Measurements from ENCODE around the gene OXA1L. TPM values are rescaled to one million over a fixed set of nuclear protein-coding genes. Genes with fewer than 3 reads are reported as not detected.

Gene OXA1L
- total RNA-seq, result 100 to 1,000 TPM in 8 of 9 donors, 10 to 100 TPM in 1; 79.9 to 183 (median 130) TPM
- polyA plus RNA-seq, result 100 to 1,000 TPM; 109 to 179 (median 168) TPM
- long read RNA-seq, donor 1, transcript OXA1L-201 (10 exons, 1,719 nt), result major isoform, 30 of 120 reads
- long read RNA-seq, donor 1, partial matches to known transcripts, result 88 of 120 reads
- long read RNA-seq, donor 1, other reads (novel, unspliced or antisense), result 0 of 120 reads
- long read RNA-seq, donor 2, transcript OXA1L-201 (10 exons, 1,719 nt), result major isoform, 30 of 91 reads
- long read RNA-seq, donor 2, partial matches to known transcripts, result 61 of 91 reads
- long read RNA-seq, donor 2, other reads (novel, unspliced or antisense), result 0 of 91 reads
- long read RNA-seq, donor 3, transcript OXA1L-201 (10 exons, 1,719 nt), result major isoform, 32 of 109 reads
- long read RNA-seq, donor 3, partial matches to known transcripts, result 77 of 109 reads
- long read RNA-seq, donor 3, other reads (novel, unspliced or antisense), result 0 of 109 reads
- long read RNA-seq, donor 4, transcript OXA1L-201 (10 exons, 1,719 nt), result major isoform, 89 of 104 reads
- long read RNA-seq, donor 4, partial matches to known transcripts, result 5 of 104 reads
- long read RNA-seq, donor 4, other reads (novel, unspliced or antisense), result 10 of 104 reads
- long read RNA-seq, donor 5, transcript OXA1L-201 (10 exons, 1,719 nt), result major isoform, 110 of 120 reads
- long read RNA-seq, donor 5, partial matches to known transcripts, result 5 of 120 reads
- long read RNA-seq, donor 5, other reads (novel, unspliced or antisense), result 5 of 120 reads
- long read RNA-seq, donor 6, transcript OXA1L-201 (10 exons, 1,719 nt), result major isoform, 48 of 60 reads
- long read RNA-seq, donor 6, partial matches to known transcripts, result 5 of 60 reads
- long read RNA-seq, donor 6, other reads (novel, unspliced or antisense), result 7 of 60 reads
- long read RNA-seq, donor 7, transcript OXA1L-201 (10 exons, 1,719 nt), result major isoform, 17 of 62 reads
- long read RNA-seq, donor 7, partial matches to known transcripts, result 41 of 62 reads
- long read RNA-seq, donor 7, other reads (novel, unspliced or antisense), result 0 of 62 reads
- long read RNA-seq, donor 8, transcript OXA1L-201 (10 exons, 1,719 nt), result major isoform, 30 of 47 reads
- long read RNA-seq, donor 8, partial matches to known transcripts, result 14 of 47 reads
- long read RNA-seq, donor 8, other reads (novel, unspliced or antisense), result 0 of 47 reads
- long read RNA-seq, donor 9, transcript OXA1L-201 (10 exons, 1,719 nt), result major isoform, 26 of 131 reads
- long read RNA-seq, donor 9, partial matches to known transcripts, result 103 of 131 reads
- long read RNA-seq, donor 9, other reads (novel, unspliced or antisense), result 0 of 131 reads
- long read RNA-seq, donor 10, transcript OXA1L-201 (10 exons, 1,719 nt), result major isoform, 14 of 44 reads
- long read RNA-seq, donor 10, partial matches to known transcripts, result 29 of 44 reads
- long read RNA-seq, donor 10, other reads (novel, unspliced or antisense), result 0 of 44 reads

DNA sequence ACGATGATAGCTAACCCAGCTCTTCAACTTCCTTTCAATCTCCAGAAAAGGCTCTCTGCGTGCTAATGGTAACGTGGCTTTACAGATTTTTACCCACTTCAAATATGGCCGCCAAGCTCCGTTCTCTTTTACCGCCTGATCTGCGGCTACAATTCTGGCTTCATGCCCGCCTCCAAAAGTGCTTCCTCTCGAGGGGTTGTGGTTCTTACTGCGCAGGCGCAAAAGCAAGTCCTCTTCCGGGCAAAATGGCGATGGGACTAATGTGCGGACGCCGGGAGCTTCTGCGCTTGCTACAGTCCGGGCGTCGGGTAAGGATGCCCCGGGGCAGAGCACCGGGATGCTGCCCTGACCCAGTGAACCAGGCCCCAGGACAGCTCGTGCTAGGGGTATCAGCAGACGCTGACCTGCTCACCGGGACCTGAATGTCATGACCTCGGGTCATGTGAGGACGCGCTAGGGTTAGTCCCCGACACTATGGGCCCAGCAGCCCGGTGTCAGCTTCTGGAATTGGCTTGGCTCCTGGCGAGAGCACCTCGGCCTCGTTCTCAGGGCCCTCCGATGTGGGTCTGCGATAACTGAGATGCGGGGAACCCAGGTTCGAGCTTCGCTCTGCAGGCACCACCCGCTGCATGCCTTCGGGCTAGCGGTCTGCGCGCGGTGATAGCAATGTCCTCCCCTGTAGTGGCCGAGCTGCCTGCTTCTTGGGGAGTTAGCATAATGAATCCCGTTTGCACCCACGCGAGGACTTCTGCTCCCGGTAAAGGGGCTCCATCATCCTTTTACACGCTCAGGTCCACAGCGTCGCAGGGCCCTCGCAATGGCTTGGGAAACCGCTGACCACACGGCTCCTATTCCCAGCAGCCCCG, at the start of gene OXA1L:
TSS of gene OXA1L (plus strand) at position 232 of the 866 bp plus-strand sequence. CDS start at position 246, 14 bp downstream.
- TF ChIP-seq, protein P1, sequence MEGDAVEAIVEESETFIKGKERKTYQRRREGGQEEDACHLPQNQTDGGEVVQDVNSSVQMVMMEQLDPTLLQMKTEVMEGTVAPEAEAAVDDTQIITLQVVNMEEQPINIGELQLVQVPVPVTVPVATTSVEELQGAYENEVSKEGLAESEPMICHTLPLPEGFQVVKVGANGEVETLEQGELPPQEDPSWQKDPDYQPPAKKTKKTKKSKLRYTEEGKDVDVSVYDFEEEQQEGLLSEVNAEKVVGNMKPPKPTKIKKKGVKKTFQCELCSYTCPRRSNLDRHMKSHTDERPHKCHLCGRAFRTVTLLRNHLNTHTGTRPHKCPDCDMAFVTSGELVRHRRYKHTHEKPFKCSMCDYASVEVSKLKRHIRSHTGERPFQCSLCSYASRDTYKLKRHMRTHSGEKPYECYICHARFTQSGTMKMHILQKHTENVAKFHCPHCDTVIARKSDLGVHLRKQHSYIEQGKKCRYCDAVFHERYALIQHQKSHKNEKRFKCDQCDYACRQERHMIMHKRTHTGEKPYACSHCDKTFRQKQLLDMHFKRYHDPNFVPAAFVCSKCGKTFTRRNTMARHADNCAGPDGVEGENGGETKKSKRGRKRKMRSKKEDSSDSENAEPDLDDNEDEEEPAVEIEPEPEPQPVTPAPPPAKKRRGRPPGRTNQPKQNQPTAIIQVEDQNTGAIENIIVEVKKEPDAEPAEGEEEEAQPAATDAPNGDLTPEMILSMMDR (IDR thresholded peaks at IDR 0.05), result no peak
- peak; percentile 10 to 59 for TF ChIP-seq POLR2A (IDR thresholded peaks at IDR 0.05)
- Histone ChIP-seq H3K27ac (peak within 1 kb of the TSS; percentile 56 to 87 (median 71)), H3K4me1 (replicated peaks in 1 of 2) (peaks cover 16 to 33% of the 10 kb centered on the region in 2 donors), H3K4me3 (peak within 1 kb of the TSS; percentile 68 to 97 (median 88)), H3K27me3 (no peaks in the 10 kb centered on the region), H3K9me3 (replicated peaks in 1 of 3) (peaks cover 0 to 6% (median 0%) of the 10 kb centered on the region in 3 donors), H3K36me3 (replicated peaks in 1 of 2) (peaks cover 4 to 40% of the 10 kb centered on the region in 2 donors)
- intact Hi-C loops (cut with DNase I), result no loop called here
- WGBS, 4 donors, result 0 to 1% (median 0%) methylated on average over 38 to 56 of the region's 56 CpGs
- DNase-seq, result peak; percentile 98 to 99 (median 99)

DNA sequence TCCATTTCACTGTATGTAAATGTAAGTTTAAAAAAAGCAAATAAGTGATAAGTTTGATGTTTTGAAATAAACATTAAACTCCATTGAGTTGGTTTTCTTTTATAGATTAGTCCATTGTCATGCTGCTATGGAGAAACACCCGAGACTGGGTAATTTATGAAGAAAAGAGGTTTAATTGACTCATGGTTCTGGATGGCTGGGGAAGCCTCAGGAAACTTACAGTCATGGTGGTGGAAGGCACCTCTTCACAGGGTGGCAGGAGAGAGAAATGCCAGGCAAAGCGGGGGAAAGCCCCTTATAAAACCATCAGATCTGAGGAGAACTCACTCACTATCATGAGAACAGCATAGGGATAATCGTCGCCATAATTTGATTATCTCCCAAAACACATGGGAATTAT, 48.4 kb upstream of the OXA1L start:
- DNase-seq, result no peak
- TF ChIP-seq, protein P1 (IDR thresholded peaks at IDR 0.05), result no peak
- TF ChIP-seq POLR2A (IDR thresholded peaks at IDR 0.05), result no peak
- H3K27ac ChIP-seq, result no peak overlapping the region
- 73 to 85% (median 77%) methylated on average over 4 of the region's 4 CpGs for WGBS, 4 donors
- H3K4me1 ChIP-seq (replicated peaks in 1 of 2), result no peaks in the 10 kb centered on the region
- no peaks in the 10 kb centered on the region for H3K9me3 ChIP-seq (replicated peaks in 1 of 3)
- intact Hi-C loops (cut with DNase I), result no loop called here
- H3K27me3 ChIP-seq, result no peaks in the 10 kb centered on the region
- no peak overlapping the region for H3K4me3 ChIP-seq
- H3K36me3 ChIP-seq (replicated peaks in 1 of 2), result no peaks in the 10 kb centered on the region

DNA sequence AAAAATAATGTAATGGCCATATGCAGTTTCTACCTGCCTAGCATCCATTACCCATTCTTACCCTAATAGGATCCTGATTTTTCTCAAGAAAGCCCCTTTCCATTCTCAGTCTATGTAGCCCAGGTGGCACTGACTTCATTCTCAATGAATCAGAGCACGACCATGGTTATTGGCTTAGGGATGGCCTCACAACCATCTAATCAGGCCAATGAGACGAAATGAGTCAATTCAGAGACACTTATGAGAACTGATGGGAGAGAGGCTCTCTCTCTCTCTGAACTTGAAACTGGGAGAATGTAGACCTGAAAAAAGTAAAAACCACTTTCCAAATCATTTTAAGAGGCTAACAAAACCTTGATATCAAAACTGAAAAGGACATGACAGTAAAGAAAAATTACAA, 45.3 kb upstream of the OXA1L start:
- no peak overlapping the region for H3K4me3 ChIP-seq
- H3K4me1 ChIP-seq (replicated peaks in 1 of 2), result no peaks in the 10 kb centered on the region
- TF ChIP-seq, protein P1 (IDR thresholded peaks at IDR 0.05), result no peak
- no peak for TF ChIP-seq POLR2A (IDR thresholded peaks at IDR 0.05)
- DNase-seq, result no peak
- H3K27me3 ChIP-seq, result no peaks in the 10 kb centered on the region
- no peaks in the 10 kb centered on the region for H3K9me3 ChIP-seq (replicated peaks in 1 of 3)
- H3K36me3 ChIP-seq (replicated peaks in 1 of 2), result no peaks in the 10 kb centered on the region
- WGBS, 4 donors, result 53 to 78% (median 65%) methylated on average over 2 of the region's 2 CpGs
- intact Hi-C loops (cut with DNase I), result no loop called here
- no peak overlapping the region for H3K27ac ChIP-seq
